Neural crest cell (in vitro differentiated cells): ENCODE data around the gene PLEK. TPM values are rescaled to one million over a fixed set of nuclear protein-coding genes. Genes with fewer than 3 reads are reported as not detected.
"Not testable (repeated sequence)": the region's sequence is repeated elsewhere in the genome, so short reads cannot be mapped to it uniquely, and the experiment has no call there.

ENCODE experiments used
- DNase-seq: peaks from one replicate; pipeline ENCODE4 v3.0.0; 2021; ENCODE audit warnings: low read depth, mixed read lengths, low spot score
- H3K27ac Mint-ChIP-seq: one replicate; pipeline ENCODE4 v1.8.0; 2021; ENCODE audit warnings: mild to moderate bottlenecking, mixed read lengths; ENCODE audit not compliant: unreplicated experiment
- H3K27me3 Mint-ChIP-seq: 2 replicates; pipeline ENCODE4 v1.8.0; 2021; ENCODE audit warnings: low read depth, mild to moderate bottlenecking, mixed read lengths
- H3K36me3 Mint-ChIP-seq: 2 replicates; pipeline ENCODE4 v1.8.0; 2021; ENCODE audit warnings: low read depth, mild to moderate bottlenecking, mixed read lengths
- H3K4me1 Mint-ChIP-seq: 2 replicates; pipeline ENCODE4 v1.8.0; 2021; ENCODE audit warnings: mixed read lengths
- H3K4me3 Mint-ChIP-seq: one replicate; pipeline ENCODE4 v1.8.0; 2021; ENCODE audit warnings: mild to moderate bottlenecking, mixed read lengths
- H3K9me3 Mint-ChIP-seq: 2 replicates; pipeline ENCODE4 v1.8.0; 2021; ENCODE audit warnings: mixed read lengths
- CTCF ChIP-seq: fragments of 200-600 bp; sonication (generic); conservative IDR thresholded peaks from 2 replicates; pipeline ENCODE4 v1.5.0; 2021; ENCODE audit warnings: antibody characterized with exemption, mild to moderate bottlenecking
- total RNA-seq: library from RNA; stranded (reverse); gene quantifications from 2 replicates; pipeline ENCODE4 v1.2.1, GENCODE V29; 2021

Gene PLEK
- total RNA-seq, 1 donor from 2014 or later, result not detected

GRCh38 chr2:68438455-68439303 is 73.6 kb downstream of the PLEK start:
- no peak for TF ChIP-seq CTCF
- no peaks in the 10 kb centered on the region for H3K9me3 Mint-ChIP-seq
- DNase-seq, result no peak
- H3K36me3 Mint-ChIP-seq, result no peaks in the 10 kb centered on the region
- no peak overlapping the region for H3K4me3 Mint-ChIP-seq
- H3K4me1 Mint-ChIP-seq, result no peaks in the 10 kb centered on the region
- H3K27ac Mint-ChIP-seq, result no peak overlapping the region
- H3K27me3 Mint-ChIP-seq, result peaks cover 10% of the 10 kb centered on the region

- Mint-ChIP-seq H3K27ac (no peak overlapping the region), H3K36me3 (no peaks in the 10 kb centered on the region)
Observed at GRCh38 chr2:68441179-68441993, 76.3 kb downstream of the PLEK start.

GRCh38 chr2:68441994-68442322 is 76.9 kb downstream of the PLEK start:
- TF ChIP-seq CTCF, result no peak
- H3K4me3 Mint-ChIP-seq, result no peak overlapping the region
- H3K4me1 Mint-ChIP-seq, result no peaks in the 10 kb centered on the region
- DNase-seq, result no peak
- H3K9me3 Mint-ChIP-seq, result no peaks in the 10 kb centered on the region
- H3K36me3 Mint-ChIP-seq, result no peaks in the 10 kb centered on the region
- H3K27me3 Mint-ChIP-seq, result peaks cover 15% of the 10 kb centered on the region
- H3K27ac Mint-ChIP-seq, result no peak overlapping the region

More at GRCh38 chr2:68441179-68441993, 76.3 kb downstream of the PLEK start:
- peak; percentile 94 for TF ChIP-seq CTCF
- no peaks in the 10 kb centered on the region for H3K4me1 Mint-ChIP-seq
- H3K9me3 Mint-ChIP-seq, result no peaks in the 10 kb centered on the region
- no peak overlapping the region for H3K4me3 Mint-ChIP-seq
- peak; percentile 88 for DNase-seq
- peaks cover 14% of the 10 kb centered on the region for H3K27me3 Mint-ChIP-seq

GRCh38 chr2:68446425-68446824 is 81.3 kb downstream of the PLEK start:
- DNase-seq, H3K4me3 Mint-ChIP-seq, H3K27ac Mint-ChIP-seq, H3K9me3 Mint-ChIP-seq, H3K4me1 Mint-ChIP-seq, H3K36me3 Mint-ChIP-seq: not testable (repeated sequence)
- H3K27me3 Mint-ChIP-seq, result peaks cover 14% of the 10 kb centered on the region

Other genes with a start within 250 kb of the PLEK start
- 20.3 and 20.8 TPM in 2 replicates for gene PNO1, start 207.4 kb upstream of the PLEK start, total RNA-seq
- gene PPP3R1, start 112.8 kb upstream of the PLEK start, total RNA-seq, result 56.4 TPM in 2 replicates
- 36.6 and 37.3 TPM in 2 replicates for gene CNRIP1, start 45.3 kb upstream of the PLEK start, total RNA-seq
- 1.6 and 1.7 TPM in 2 replicates for gene FBXO48, start 102.0 kb downstream of the PLEK start, total RNA-seq
- gene APLF, start 102.3 kb downstream of the PLEK start, total RNA-seq, result 6.9 and 7.3 TPM in 2 replicates